ENCODE results near the gene DEAF1. TPM values are rescaled to one million over a fixed set of nuclear protein-coding genes. Genes with fewer than 3 reads are reported as not detected.

DEAF1 gene
- total and polyA plus RNA-seq, 9 of the 15 experiments (the other 6 are each of a cell fraction or from before 2014, with no cell fraction given) = 2.0 to 69.1 (median 26.8) TPM

DNA sequence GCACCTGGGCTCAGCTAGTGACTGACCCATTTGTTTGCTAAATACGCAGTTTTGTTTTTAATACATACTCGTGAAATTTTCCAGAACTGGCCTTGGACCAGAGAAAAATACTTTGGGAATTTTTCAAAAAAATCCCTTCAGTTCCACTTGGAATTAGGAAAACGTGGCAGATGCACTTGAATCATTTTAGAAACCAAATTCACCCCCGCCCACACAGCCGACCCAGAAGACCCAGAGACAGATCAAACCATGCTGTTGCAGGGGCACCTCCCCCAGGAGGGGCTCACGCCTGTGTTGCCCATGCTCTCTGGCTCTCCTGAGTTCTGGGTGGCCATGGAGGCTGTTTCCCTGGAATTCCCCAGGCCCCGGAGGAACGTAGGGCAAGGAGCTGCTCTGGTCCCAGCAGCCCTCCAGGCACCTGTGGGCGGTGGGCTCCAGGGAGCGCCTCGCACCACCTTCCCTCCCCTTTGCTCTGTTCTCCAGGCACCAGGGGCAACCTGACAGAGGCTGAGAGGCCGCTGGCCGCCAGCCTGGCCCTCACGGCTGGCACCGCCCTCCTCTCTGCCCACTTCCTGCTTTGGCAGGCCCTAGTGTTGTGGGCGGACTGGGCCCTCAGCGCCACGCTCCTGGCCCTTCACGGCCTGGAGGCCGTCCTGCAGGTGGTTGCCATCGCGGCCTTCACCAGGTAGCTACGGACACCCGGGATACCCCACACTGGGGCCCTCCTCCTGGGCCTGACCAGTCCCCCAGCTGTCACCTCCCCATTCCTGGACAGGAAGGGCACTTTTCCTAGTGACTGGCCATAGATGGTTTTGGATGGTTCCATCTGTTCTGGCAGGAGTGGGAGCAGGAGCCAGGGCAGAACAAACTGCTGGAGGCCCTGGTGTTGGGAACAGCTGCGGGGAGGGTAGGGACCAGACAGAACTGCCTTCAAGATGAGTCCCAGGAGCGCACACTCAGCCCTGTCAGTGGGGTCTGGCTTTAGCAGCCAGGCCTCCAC is 7.7 kb upstream of the DEAF1 start:
- TF ChIP-seq RBFOX2 (IDR thresholded peaks at IDR 0.05; ENCODE audit: low read depth, low read length) = 0 out of 2 replicates have a peak, but pooled peaks have one; percentile 33
- TF ChIP-seq ZNF830 (CRISPR knock-in tag; IDR thresholded peaks at IDR 0.05) = no peak
- TF ChIP-seq POLR2G (IDR thresholded peaks at IDR 0.05; ENCODE audit: low read depth, low read length) = 0 out of 2 replicates have a peak, but pooled peaks have one; percentile 30
- ChIA-PET CTCF (ENCODE audit: low intra/inter-chr PET ratio) (no interaction called here), POLR2A (interaction anchor here (0.6 to 1.0 kb wide), 5 partner anchors 7 to 122 kb away, joined by 3 to 5 read pairs (median 3); partner anchors contain the start of genes DEAF1 and TMEM80)
- intact Hi-C loops (cut with micrococcal nuclease) = no loop called here
- Histone ChIP-seq H3K27me3 (ENCODE audit: control insufficient read depth in 2 of 2, insufficient read depth in 2 of 2, low read length in 2 of 2) (no peaks in the 10 kb centered on the region), H3K9me1 (ENCODE audit: control insufficient read depth, insufficient read depth, low read length) (no peaks in the 10 kb centered on the region), H2AFZ (ENCODE audit: low read depth, low read length) (no peak overlapping the region), H3K4me3 (no peak overlapping the region), H3K27ac (ENCODE audit: extremely low read depth, low read depth, low read length) (no peak overlapping the region), H4K20me1 (replicated peaks; ENCODE audit: control insufficient read depth, insufficient read depth, low read length) (no peaks in the 10 kb centered on the region), H3K36me3 (ENCODE audit: control insufficient read depth, insufficient read depth, low read length) (peaks cover 9% of the 10 kb centered on the region; the same call in 1 of the 3 replicates), H3K9me3 (replicated peaks; ENCODE audit: control insufficient read depth, insufficient read depth, low read depth, low read length) (no peaks in the 10 kb centered on the region), H3K4me1 (replicated peaks in 1 of 2; ENCODE audit: control insufficient read depth in 2 of 2, insufficient read depth in 2 of 2, low read length in 2 of 2) (peaks cover 12 to 58% of the 10 kb centered on the region in 2 experiments), H3K79me2 (ENCODE audit: control insufficient read depth, insufficient read depth, low read length) (peaks cover 4% of the 10 kb centered on the region; the same call in 2 of the 3 replicates), H3K9ac (ENCODE audit: insufficient read depth in 1 of 2, low read depth in 2 of 2, low read length in 2 of 2) (peak overlapping the region in 1 of 2 experiments; percentile 68; a peak in 2 of 4 replicates), H3K4me2 (ENCODE audit: insufficient read depth, low read length) (no peak overlapping the region)
- ATAC-seq (no peak), FAIRE-seq (no peak), DNase-seq (ENCODE audit: extremely low read depth in 1 of 4, low spot score in 3 of 4) (no peak)
- BruUV-seq (replicated peaks) = no TSS peak
- in situ Hi-C loops (cut with MboI) = no loop called here
- 82% methylated on average over 22 of the region's 26 CpGs for WGBS (ENCODE audit: insufficient coverage, low coverage, missing lambda C conversion rate)
